IPS DF 4.7 (cell line): ENCODE measurements around the gene ACTN1.

Experiments
- DNase-seq: peaks from one replicate; pipeline ENCODE4 v3.0.0-alpha.2; 2013; ENCODE audit warnings: low spot score; ENCODE audit errors: extremely low read depth

Gene ACTN1

DNA sequence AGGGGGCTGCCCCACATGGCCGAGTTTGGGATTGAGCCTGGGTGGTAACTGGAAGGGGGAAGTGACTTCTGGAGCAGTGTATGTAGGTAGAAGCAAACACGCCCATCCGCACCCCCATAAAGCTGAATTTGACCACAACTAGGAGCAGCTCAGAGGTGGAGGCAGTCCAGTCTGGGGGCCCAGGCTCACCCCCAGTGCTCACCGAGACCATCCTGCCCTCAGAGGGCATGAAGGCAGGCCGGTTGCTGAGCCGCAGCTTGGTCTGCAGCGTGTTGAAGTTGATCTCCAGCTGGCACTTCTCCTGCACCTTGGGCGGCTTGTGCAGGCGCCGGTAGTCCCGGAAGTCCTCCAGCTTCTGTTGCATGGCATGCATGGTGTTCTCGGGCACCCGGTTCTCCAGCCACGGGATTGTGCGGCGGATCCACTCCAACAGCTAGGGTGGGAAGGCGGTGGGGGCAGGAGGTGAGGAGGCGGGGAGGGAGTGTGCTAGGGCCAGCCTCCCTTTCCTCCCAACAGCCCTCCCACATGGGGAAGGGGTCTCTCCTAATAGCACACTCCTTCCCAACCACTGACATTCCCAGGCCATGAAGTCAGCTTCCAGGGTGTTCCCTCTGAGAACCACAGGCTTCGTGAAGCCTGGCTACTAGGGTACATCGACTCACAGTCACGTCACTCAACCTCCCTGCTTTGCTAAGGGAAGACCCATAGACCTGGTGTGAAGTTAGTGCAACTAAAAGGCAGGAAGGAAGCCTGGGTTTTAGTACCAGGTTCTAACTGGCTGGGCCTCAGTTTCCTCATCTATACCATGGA, 87.0 kb downstream of the ACTN1 start:
- no peak for DNase-seq

- no peak for DNase-seq
These were observed 88.8 kb downstream of the ACTN1 start for GRCh38 chr14:68890173-68890931.

GRCh38 chr14:68888883-68889282, 90.2 kb downstream of the ACTN1 start:
- no peak for DNase-seq

- no peak for DNase-seq
These were observed 90.9 kb downstream of the ACTN1 start for GRCh38 chr14:68888025-68888850.

- no peak for DNase-seq
These were observed 93.0 kb downstream of the ACTN1 start for GRCh38 chr14:68886109-68886434.

GRCh38 chr14:68885226-68886108, 93.6 kb downstream of the ACTN1 start:
- DNase-seq = no peak

GRCh38 chr14:68884031-68885030, 94.8 kb downstream of the ACTN1 start:
- no peak for DNase-seq

DNA sequence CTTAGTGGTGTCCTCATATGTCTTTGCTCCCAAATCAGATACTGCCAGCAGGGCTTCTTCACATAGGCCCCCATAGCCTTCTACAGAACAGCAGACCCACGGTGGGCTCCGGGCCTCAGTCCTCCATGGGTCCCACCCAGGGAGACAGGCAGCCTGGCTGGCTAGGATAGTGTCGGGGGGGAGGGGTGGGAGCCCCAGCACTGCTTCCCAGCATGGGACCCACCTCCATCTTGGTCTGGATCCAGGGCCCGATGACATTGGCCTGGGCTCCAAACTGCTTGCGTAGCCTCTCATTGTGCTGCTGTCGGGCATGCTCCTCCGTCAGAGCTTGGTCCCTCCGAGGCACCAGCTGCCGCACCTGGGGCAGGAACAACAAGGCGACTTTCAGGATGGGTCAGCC, 96.9 kb downstream of the ACTN1 start:
- DNase-seq = no peak

DNA sequence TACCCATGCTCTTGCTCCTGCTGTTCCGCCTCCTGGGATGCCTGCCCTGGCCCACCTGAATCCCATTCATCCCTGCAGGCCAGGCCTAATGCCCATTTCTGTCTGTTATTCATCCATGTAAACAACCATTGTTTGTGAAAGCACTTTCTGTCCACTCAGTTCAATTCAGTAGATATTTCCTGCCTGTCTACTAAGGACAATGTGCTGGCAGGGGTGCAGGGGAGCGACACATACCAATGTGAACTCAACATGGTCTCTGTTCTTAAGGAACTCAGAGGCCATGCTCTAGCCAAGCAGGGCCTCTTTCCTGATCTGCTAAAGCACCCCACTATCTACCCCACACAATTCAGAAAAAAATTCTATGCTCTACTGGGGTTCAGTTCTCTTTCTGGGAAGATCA, 97.7 kb downstream of the ACTN1 start:
- DNase-seq = no peak

DNA sequence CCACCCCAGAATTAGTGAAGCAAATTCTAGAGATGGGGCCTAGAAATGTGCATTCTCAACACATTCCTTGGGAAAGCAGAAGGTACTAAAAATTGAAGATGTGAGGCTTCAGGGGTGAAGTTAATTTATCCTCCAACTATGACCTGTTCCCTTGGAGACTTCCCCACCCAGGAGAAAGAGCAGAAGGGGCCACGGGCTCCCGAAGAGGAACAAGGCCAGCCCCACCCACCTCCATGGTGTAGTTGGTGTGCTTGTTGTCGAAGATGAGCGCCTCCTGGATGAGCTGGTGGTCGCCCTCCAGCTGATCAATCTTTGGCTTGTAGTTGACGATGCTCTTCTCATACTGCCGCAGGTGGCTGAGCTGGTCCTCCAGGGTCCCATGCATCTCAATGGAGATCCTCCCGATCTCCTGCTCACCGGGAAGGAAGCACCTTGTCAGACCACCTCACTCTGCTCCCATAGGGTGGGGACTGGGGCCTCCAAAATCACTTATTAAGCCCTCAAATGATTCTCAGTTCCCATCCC, 98.5 kb downstream of the ACTN1 start:
- no peak for DNase-seq

DNA sequence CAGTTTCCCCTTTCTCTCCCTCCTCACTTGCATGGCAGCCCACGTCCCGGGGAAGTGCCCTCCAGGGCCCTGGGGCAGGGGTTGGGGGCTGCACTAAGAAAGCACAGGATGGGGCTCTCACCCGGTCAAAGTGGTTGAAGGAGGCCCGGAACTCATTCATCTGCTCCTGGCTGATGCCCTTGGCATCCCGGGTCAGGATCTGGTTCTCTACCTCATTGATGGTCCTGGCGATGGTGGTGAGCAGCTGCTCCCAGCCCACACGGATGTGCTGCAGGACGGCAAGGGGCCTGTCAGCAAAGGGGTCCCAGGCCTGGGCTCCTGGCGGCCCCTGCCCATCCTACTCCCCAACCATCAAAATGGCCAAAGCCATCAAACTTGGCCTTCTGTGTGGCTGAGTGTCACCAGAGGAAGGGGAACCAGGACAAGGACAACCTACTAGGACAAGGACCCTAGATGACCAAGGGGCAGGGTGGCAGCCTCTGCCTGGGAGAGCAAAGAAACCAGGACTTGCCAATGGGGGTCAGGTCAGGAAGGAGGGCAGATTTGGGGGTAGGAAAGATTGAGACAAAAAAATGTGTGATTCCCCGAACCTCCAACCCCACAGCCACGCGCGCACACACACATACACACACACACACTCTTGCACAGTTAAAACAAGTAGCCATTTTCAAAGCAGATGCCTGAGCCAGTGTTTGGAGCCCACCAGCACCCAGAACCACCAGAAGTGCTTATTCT, 99.1 kb downstream of the ACTN1 start:
- DNase-seq = no peak

DNA sequence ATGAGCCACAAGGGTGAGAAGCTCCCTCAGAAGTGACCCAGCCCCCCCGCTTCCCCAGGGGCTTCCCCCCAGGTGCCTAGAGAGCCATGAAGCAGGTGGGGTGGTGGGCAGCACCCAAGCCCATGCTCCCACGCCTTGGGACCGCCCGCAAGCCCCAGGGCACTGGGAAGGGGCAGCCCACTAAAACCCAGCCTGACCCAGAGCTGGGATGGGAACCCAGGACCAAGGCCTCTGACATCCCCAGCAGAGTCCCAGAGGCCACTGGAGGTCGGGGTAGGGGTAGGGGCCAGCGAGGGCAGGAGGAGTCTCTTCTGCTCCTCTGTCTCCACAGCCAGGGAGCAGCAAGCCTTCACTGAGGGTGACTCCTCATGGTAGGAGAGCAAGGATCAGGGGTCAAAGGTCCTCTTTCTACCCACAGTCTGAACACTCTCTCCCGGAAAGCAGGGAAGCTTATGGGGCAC, 99.8 kb downstream of the ACTN1 start:
- no peak for DNase-seq

DNA sequence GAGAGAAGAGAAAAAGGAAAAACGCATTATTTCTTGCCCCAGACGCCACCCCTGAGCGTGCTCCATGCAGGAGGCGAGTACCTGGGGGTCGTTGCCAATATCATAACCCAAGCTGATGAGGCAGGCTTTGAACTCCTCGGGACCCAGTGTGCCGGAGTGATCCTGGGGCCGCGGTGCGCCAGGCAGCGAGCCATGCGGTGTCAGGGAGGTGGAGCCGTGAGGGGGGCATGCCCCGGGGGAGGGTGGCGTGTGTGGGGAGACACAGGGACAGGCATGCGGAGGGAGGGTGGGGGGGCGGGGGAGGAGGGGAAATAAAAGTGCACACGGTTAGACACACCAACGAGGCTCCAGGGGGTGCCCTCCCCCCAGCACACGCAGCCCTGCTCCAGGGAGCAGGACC, 100.2 kb downstream of the ACTN1 start:
- no peak for DNase-seq

- no peak for DNase-seq
These were observed 101.0 kb downstream of the ACTN1 start for GRCh38 chr14:68877993-68878575.

DNA sequence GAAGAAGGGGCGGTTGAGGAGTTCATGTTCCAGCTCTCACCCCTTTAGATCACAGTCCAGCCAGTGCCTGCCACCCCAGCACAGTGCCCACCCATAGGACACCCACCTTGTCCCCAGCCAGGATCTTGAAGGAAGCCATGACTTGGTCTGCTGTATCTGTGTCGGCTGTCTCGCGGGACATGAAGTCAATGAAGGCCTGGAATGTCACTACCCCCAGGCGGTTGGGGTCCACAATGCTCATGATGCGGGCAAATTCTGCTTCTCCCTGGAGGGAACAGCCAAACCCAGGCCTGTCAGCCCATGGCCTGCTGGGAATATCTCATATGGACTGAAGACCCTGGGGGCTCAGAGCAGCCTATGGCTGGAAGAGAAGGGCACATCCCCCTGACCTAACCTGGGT, 102.1 kb downstream of the ACTN1 start:
- DNase-seq = no peak

DNA sequence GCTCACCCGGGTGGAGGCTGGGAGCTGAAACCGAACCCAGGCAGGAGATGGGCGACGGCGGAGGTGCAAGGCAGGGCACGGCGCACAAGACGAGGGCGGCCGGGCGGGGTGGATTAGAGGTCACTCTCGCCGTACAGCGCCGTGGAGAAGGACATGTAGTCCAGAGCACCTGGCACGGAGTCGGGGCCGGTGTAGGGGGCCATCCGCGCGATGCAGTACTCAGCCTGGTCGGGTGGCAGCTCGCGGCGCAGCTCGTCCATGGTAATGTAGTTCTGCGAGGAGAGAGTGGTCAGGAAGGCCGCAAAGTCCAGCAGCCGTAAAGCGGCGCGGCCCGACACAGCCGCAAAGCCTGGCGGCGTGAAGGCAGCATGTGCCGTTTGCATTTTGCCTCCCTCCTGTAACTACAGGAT, 104.4 kb downstream of the ACTN1 start:
- DNase-seq = no peak

- no peak for DNase-seq
These were observed 105.7 kb downstream of the ACTN1 start for GRCh38 chr14:68873376-68873775.

- no peak for DNase-seq
These were observed 107.7 kb downstream of the ACTN1 start for GRCh38 chr14:68871392-68871791.
